ENCODE data around the gene MAN1B1.
A peak's percentile ranks its signal among the peaks of the same experiment; 100 is the strongest.

MAN1B1 gene

DNA sequence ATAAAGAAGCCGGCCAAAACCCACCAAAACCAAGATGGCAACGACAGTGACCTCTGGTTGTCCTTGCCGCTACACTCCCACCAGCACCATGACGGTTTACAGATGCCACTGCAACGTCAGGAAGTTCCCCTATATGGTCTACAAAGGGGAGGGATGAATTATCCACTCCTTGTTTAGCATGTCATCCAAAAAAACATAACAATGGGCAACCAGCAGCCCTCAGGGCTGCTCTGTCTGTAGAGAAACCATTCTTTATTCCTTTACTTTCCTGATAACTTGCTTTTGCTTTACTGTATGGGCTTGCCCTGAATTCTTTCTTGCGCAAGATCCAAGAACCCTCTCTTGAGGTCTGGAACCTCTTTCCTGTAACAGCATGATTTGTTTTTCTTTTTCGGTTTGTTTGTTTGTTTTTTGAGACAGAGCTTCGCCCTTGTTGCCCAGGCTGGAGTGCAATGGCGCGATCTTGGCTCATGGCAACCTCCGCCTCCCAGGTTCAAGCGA is 11.5 kb upstream of the MAN1B1 start:
- no peaks in the 10 kb centered on the region for H3K27me3 ChIP-seq (ENCODE audit: control insufficient read depth, insufficient read depth, low read length)

DNA sequence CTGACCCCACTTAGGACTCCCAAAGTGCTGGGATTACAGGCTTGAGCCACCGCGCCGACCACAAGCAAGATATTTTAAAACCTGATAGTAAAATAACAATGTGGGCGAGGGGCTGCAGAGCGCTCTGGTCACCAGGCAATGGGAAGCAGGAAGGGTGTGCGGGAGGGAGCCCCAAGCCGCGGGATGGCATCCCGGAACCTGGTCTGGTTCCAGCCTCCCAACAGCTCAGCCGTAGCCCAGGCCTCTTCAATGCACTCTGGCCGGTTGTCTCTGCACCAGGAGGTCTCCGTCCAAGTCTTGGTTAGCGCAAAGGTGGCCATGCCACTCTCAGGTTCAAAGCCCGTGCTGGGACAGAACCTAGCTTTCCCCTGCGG is 10.2 kb upstream of the MAN1B1 start:
- peak overlapping the region; percentile 71 for H3K9ac ChIP-seq (ENCODE audit: low read depth, low read length)

More for the DNA sequence above, 11.5 kb upstream of the MAN1B1 start:
- Histone ChIP-seq H3K4me3 (ENCODE audit: low read length) (no peak overlapping the region), H3K4me1 (ENCODE audit: control insufficient read depth, insufficient read depth, low read length) (peaks cover 19% of the 10 kb centered on the region), H3K9ac (ENCODE audit: low read depth, low read length) (no peak overlapping the region), H3K9me3 (replicated peaks; ENCODE audit: low read length) (no peaks in the 10 kb centered on the region), H3K36me3 (ENCODE audit: insufficient read depth, low read length) (peaks cover 17% of the 10 kb centered on the region), H3K4me2 (ENCODE audit: low read length) (no peak overlapping the region)

DNA sequence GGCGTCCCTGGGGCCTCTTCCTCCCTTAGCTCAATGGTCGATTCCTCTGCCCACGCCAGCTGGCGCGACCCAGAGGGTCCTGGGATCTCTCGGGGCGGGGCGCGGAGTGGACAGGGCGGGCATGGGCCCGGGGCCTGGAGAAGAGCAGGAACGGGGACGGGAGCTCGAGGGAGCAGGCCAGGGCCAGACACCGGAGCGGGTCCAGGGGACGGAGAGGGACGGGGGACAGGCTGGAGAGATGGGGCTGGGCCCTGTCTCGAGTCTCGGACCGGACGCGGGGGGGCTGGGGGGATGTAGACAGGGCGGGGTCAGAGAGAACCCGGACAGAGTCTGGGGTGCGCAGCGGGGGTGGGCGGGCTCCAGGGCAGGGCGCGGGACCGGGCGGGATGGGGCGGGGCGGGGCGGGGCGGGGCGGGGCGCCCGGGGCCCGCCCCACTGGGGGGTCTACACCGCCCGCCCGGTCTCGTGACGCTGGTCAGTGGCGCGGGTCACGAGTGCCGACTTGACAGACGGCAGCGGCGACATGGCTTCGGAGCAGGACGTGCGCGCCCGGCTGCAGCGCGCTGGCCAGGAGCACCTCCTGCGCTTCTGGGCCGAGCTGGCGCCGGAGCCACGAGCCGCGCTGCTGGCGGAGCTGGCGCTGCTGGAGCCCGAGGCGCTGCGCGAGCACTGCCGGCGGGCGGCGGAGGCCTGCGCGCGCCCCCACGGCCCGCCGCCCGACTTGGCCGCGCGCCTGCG is 9.6 kb upstream of the MAN1B1 start, which contains the start of gene UAP1L1:
TSS of gene UAP1L1 (plus strand) at position 508 of the 738 bp plus-strand sequence. CDS start at position 524, 16 bp downstream.
- Histone ChIP-seq H3K27me3 (ENCODE audit: control insufficient read depth, insufficient read depth, low read length) (no peaks in the 10 kb centered on the region), H3K4me1 (ENCODE audit: control insufficient read depth, insufficient read depth, low read length) (peaks cover 12% of the 10 kb centered on the region), H3K4me3 (ENCODE audit: low read length) (peak within 1 kb of the TSS; percentile 91), H3K9ac (ENCODE audit: low read depth, low read length) (peak within 1 kb of the TSS; percentile 84), H3K4me2 (ENCODE audit: low read length) (peak within 1 kb of the TSS; percentile 91), H3K9me3 (replicated peaks; ENCODE audit: low read length) (no peaks in the 10 kb centered on the region), H3K36me3 (ENCODE audit: insufficient read depth, low read length) (peaks cover 31% of the 10 kb centered on the region)

More for the DNA sequence above, 10.2 kb upstream of the MAN1B1 start:
- Histone ChIP-seq H3K4me3 (ENCODE audit: low read length) (peak overlapping the region; percentile 63), H3K4me2 (ENCODE audit: low read length) (peak overlapping the region; percentile 77), H3K36me3 (ENCODE audit: insufficient read depth, low read length) (peaks cover 25% of the 10 kb centered on the region), H3K9me3 (replicated peaks; ENCODE audit: low read length) (no peaks in the 10 kb centered on the region), H3K4me1 (ENCODE audit: control insufficient read depth, insufficient read depth, low read length) (peaks cover 11% of the 10 kb centered on the region), H3K27me3 (ENCODE audit: control insufficient read depth, insufficient read depth, low read length) (no peaks in the 10 kb centered on the region)

DNA sequence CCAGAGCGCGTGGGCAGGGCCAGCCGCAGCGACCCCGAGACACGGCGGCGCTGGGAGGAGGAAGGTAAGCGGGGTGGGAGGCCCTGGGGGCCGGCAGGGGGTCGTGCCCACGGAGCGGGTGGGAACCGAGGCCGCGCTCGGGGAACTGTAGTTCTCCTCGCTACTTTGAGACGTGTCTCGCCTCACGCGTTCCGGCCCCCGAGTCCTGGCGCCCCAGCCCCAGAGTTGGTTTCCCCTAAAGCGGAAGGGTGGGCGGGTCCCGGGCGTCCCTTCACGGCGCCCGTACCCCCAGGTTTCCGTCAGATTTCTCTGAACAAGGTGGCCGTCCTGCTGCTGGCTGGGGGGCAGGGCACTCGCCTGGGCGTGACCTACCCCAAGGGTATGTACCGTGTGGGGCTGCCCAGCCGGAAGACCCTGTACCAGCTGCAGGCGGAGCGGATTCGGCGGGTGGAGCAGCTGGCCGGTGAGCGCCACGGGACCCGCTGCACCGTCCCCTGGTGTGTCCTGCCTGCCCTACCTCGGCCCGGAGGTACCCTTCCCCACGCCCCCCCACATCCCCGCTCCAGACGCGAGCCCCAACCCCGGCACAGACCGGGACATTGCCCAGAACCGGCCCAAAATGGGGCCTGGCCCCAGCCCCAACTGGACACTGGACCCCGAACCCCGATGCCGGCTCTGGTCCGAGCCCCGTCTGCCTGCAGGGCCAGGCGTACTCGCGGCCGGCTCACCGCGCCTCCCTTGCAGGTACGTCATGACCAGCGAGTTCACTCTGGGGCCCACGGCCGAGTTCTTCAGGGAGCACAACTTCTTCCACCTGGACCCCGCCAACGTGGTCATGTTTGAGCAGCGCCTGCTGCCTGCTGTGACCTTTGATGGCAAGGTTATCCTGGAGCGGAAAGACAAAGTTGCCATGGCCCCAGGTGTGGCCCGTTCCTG is 8.8 kb upstream of the MAN1B1 start:
- Histone ChIP-seq H3K9ac (ENCODE audit: low read depth, low read length) (peak overlapping the region; percentile 84), H3K27me3 (ENCODE audit: control insufficient read depth, insufficient read depth, low read length) (no peaks in the 10 kb centered on the region), H3K36me3 (ENCODE audit: insufficient read depth, low read length) (peaks cover 37% of the 10 kb centered on the region), H3K4me3 (ENCODE audit: low read length) (peak overlapping the region; percentile 91), H3K9me3 (replicated peaks; ENCODE audit: low read length) (no peaks in the 10 kb centered on the region), H3K4me1 (ENCODE audit: control insufficient read depth, insufficient read depth, low read length) (peaks cover 20% of the 10 kb centered on the region), H3K4me2 (ENCODE audit: low read length) (peak overlapping the region; percentile 91)

DNA sequence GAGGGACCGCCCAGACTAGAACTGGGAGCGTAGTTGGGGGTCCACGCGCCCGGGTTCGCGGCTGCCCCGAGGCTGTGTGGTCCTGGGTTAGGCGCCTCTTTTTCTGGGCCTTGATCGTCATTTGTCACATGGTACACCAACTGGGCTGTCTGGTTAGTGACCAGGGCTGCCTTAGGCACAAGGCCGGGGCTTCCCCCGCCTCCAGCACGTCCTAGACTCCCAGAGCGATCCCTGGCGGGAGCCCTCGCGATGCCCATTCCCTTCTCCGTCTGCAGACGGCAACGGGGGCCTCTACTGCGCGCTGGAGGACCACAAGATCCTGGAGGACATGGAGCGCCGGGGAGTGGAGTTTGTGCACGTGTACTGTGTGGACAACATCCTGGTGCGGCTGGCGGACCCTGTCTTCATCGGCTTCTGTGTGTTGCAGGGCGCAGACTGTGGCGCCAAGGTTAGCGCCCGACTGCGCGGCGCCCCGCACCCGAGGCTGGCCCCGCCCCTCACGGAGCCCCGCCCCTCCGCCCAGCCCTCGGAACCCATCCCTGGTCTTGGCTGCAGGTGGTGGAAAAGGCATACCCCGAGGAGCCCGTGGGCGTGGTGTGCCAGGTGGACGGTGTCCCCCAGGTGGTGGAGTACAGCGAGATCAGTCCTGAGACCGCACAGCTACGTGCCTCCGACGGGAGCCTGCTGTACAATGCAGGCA is 7.9 kb upstream of the MAN1B1 start:
- Histone ChIP-seq H3K36me3 (ENCODE audit: insufficient read depth, low read length) (peaks cover 37% of the 10 kb centered on the region), H3K4me2 (ENCODE audit: low read length) (peak overlapping the region; percentile 91), H3K4me1 (ENCODE audit: control insufficient read depth, insufficient read depth, low read length) (peaks cover 28% of the 10 kb centered on the region), H3K9ac (ENCODE audit: low read depth, low read length) (no peak overlapping the region), H3K4me3 (ENCODE audit: low read length) (peak overlapping the region; percentile 91), H3K27me3 (ENCODE audit: control insufficient read depth, insufficient read depth, low read length) (no peaks in the 10 kb centered on the region), H3K9me3 (replicated peaks; ENCODE audit: low read length) (no peaks in the 10 kb centered on the region)

DNA sequence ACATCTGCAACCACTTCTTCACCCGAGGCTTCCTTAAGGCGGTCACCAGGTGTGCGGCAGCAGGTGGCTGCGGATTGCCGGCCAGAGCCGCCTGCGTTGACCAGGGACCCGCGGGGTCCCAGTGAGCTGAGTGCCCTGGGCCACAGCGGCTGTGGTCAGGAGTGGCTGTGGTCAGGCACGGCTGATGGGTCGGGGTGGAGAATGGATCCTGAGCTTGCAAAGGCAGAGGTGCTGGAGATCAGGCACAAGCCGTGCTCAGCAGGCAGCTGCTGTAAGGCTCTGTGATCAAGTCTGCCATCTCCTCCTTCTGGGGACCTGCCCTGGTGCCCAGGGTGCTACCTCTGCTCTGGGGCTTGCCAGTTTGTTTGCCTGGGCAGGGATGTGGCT is 7.4 kb upstream of the MAN1B1 start:
- Histone ChIP-seq H3K9ac (ENCODE audit: low read depth, low read length) (no peak overlapping the region), H3K9me3 (replicated peaks; ENCODE audit: low read length) (no peaks in the 10 kb centered on the region), H3K4me2 (ENCODE audit: low read length) (no peak overlapping the region), H3K36me3 (ENCODE audit: insufficient read depth, low read length) (peaks cover 37% of the 10 kb centered on the region), H3K27me3 (ENCODE audit: control insufficient read depth, insufficient read depth, low read length) (no peaks in the 10 kb centered on the region), H3K4me1 (ENCODE audit: control insufficient read depth, insufficient read depth, low read length) (peaks cover 33% of the 10 kb centered on the region), H3K4me3 (ENCODE audit: low read length) (no peak overlapping the region)

DNA sequence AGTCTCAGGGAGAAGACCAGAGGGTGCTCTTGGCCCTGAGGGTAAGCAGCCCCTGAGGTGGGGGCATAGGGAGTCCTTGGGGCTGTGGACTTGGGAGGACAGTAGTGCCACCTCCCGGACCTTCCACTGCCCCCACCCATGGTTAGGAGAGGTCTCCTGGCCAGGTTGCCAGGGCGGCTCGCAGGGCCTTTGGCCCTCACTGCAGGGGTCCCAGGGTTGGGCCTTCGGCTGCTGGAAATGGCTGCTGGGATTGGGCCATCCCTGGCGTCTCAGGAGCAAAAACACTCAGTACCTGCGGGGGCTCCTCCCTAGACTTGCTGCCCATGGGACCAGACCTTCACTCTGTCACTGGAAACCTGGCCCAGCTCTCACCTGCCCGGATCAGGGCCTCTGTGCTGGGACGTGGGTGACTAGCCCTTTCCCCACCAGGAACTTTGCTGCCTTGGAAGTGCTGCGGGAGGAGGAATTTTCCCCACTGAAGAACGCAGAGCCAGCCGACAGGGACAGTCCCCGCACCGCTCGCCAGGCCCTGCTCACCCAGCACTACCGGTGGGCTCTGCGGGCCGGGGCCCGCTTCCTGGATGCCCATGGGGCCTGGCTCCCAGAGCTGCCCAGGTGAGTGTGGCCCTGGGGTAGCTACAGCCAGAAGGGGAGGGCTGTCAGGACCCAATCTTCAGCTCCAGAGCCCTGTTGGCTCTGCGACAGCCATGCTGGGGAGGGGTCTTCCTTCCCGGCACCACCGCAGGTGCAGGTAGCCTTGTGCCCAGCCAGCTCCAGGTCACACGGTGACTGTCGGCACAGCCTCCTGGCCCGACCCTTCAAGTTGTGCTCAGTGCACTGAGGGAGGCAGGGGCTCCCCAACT is 6.3 kb upstream of the MAN1B1 start:
- Histone ChIP-seq H3K4me2 (ENCODE audit: low read length) (no peak overlapping the region), H3K9me3 (replicated peaks; ENCODE audit: low read length) (no peaks in the 10 kb centered on the region), H3K4me3 (ENCODE audit: low read length) (no peak overlapping the region), H3K27me3 (ENCODE audit: control insufficient read depth, insufficient read depth, low read length) (no peaks in the 10 kb centered on the region), H3K36me3 (ENCODE audit: insufficient read depth, low read length) (peaks cover 37% of the 10 kb centered on the region), H3K4me1 (ENCODE audit: control insufficient read depth, insufficient read depth, low read length) (peaks cover 43% of the 10 kb centered on the region), H3K9ac (ENCODE audit: low read depth, low read length) (no peak overlapping the region)

DNA sequence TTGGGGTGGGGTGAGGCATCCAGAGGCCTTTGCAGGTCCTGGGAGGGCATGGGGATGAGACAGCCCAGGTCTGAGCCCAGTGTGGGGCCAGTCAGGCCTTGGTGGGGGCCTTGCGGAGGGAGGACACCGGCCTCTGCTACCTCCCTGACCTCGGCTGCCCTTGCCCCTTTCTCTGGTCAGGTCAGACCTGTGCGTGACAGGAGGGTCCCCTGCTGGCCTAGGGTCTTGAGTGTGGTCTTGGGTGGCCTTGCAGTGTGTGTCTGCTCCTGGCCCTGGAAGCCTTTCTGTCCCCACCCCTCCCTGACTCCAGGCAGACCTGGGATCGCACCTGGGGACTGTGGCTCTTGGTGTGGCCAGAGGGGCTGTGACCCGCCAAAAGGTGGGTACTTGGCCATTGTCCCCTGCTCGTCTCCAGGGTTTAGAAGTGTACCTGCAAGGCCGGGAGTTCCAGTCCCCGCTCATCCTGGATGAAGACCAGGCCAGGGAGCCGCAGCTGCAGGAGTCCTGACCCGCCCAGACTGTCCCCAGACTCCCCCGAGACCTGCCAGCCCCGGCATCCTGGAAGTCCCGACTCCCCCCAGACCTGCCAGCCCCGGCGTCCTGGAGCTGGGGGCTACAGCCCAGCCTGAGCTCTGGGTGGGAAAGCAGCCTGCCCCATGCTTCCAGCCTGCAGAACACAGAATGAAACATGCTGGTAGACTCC is 4.4 kb upstream of the MAN1B1 start:
- H3K4me3 ChIP-seq (ENCODE audit: low read length): no peak overlapping the region

DNA sequence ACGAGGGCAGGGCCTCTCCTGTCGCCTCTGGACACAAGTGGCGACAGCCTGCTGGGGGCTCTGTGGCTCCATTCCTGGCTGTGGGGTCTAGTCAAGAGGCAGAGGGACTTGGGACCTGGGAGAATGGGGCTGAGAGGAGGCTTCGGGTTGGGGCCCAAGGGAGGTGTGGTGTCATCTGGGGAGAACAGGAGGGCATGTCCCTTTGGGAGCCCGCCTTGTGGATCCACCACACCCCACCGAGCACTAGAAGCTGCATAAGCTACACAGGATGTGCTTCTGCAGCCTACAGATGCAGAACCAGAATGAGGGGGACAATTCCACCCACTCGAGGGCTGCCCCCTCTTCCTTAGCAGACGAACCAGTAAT is 3.9 kb upstream of the MAN1B1 start:
- Histone ChIP-seq H3K27me3 (ENCODE audit: control insufficient read depth, insufficient read depth, low read length) (no peaks in the 10 kb centered on the region), H3K36me3 (ENCODE audit: insufficient read depth, low read length) (peaks cover 37% of the 10 kb centered on the region)

More for the DNA sequence above, 4.4 kb upstream of the MAN1B1 start:
- no peaks in the 10 kb centered on the region for H3K9me3 ChIP-seq (replicated peaks; ENCODE audit: low read length)
- H3K4me2 ChIP-seq (ENCODE audit: low read length): no peak overlapping the region
- H3K4me1 ChIP-seq (ENCODE audit: control insufficient read depth, insufficient read depth, low read length): peaks cover 46% of the 10 kb centered on the region
- peaks cover 37% of the 10 kb centered on the region for H3K36me3 ChIP-seq (ENCODE audit: insufficient read depth, low read length)
- H3K27me3 ChIP-seq (ENCODE audit: control insufficient read depth, insufficient read depth, low read length): no peaks in the 10 kb centered on the region
- H3K9ac ChIP-seq (ENCODE audit: low read depth, low read length): no peak overlapping the region

DNA sequence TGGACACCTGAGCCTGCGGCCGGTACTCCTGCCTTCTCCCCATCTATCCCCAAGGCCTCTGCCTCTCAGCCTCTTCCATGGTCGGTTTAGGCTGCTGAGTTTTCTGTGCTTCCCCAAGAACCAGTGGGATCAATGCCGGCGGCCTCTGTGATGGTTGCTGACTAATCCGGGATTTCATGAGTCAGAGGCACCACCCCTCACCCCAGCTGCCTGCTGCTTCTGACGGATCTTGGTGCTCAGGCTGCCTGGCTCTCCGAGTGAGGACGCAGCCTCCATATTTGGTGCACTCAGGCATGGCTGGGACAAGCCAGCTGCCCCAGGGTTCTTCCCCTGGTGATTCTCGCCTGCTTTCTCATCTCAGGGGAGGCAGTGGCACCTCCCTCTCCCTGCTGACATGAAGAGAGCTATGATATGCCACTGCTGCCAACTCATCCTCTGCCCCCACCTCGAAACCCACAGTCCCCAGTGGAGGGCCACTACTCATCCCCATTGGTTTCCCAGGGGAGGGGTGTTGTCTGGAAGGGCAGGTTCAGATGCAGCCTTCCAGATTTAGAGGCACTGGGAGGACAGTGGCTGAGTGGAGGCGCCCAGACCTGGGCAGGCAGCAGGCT is 3.3 kb upstream of the MAN1B1 start:
- H3K4me2 ChIP-seq (ENCODE audit: low read length): peak overlapping the region; percentile 60
- no peaks in the 10 kb centered on the region for H3K9me3 ChIP-seq (replicated peaks; ENCODE audit: low read length)
- H3K4me3 ChIP-seq (ENCODE audit: low read length): peak overlapping the region; percentile 28
- H3K4me1 ChIP-seq (ENCODE audit: control insufficient read depth, insufficient read depth, low read length): peaks cover 50% of the 10 kb centered on the region
- H3K36me3 ChIP-seq (ENCODE audit: insufficient read depth, low read length): peaks cover 36% of the 10 kb centered on the region
- H3K27me3 ChIP-seq (ENCODE audit: control insufficient read depth, insufficient read depth, low read length): no peaks in the 10 kb centered on the region
- H3K9ac ChIP-seq (ENCODE audit: low read depth, low read length): peak overlapping the region; percentile 11

More for the DNA sequence above, 3.9 kb upstream of the MAN1B1 start:
- Histone ChIP-seq H3K4me2 (ENCODE audit: low read length) (peak overlapping the region; percentile 60), H3K9ac (ENCODE audit: low read depth, low read length) (peak overlapping the region; percentile 11), H3K4me1 (ENCODE audit: control insufficient read depth, insufficient read depth, low read length) (peaks cover 51% of the 10 kb centered on the region), H3K9me3 (replicated peaks; ENCODE audit: low read length) (no peaks in the 10 kb centered on the region), H3K4me3 (ENCODE audit: low read length) (peak overlapping the region; percentile 28)
